H1 (cell line): ENCODE results near the gene GADL1. TPM values are rescaled to one million over a fixed set of nuclear protein-coding genes. Genes with fewer than 3 reads are reported as not detected.

Source experiments
- CHD1 ChIP-seq: IDR thresholded peaks from 2 replicates; pipeline ENCODE4 v1.6.1; 2012; ENCODE audit warnings: low read depth, low read length, improper control_type of control experiment
- GABPA ChIP-seq: IDR thresholded peaks from 2 replicates; pipeline ENCODE4 v1.6.1; 2011; ENCODE audit warnings: mild to moderate bottlenecking, low read length, moderate library complexity, borderline replicate concordance; ENCODE audit not compliant: insufficient read depth
- polyA plus RNA-seq, 7 experiments: library from polyadenylated mRNA; depleted of rRNA in 3 of 7; stranded (reverse) in 5 of 7; unstranded in 2 of 7; fragments of >200 nt in 5 of 7; fragments of 200-250 nt in 2 of 7; gene quantifications; 1 replicate in 5 of 7; 2 replicates in 1 of 7; 4 replicates in 1 of 7; pipeline versions ENCODE4 v1.2.1 to v1.2.3, GENCODE V29; 2011 to 2013; ENCODE audit warnings: missing spikeins in 2 of 7, mixed read lengths in 2 of 7
- total RNA-seq: library from RNA; stranded (reverse); fragmentation: NEBNext Ultra II Directional; extraction: Animal tissue kit (Norgen Biotek cat#: 25700); gene quantifications from 2 replicates; pipeline ENCODE4 v1.2.1, GENCODE V29; 2021

Gene GADL1
- total and polyA plus RNA-seq, 2 of the 8 experiments (the other 6 are each of a cell fraction or from before 2014, with no cell fraction given) = 0.03 to 0.30 TPM

GRCh38 chr3:30827080-30827479 is 67.4 kb downstream of the GADL1 start (continued):
- TF ChIP-seq GABPA = no peak
- no peak for TF ChIP-seq CHD1
